A673 (cell line): ENCODE results near the gene ENTPD6. TPM values are rescaled to one million over a fixed set of nuclear protein-coding genes. Genes with fewer than 3 reads are reported as not detected.

Source experiments
- BruUV-seq: library from RNA; stranded (reverse); fragments of 400-500 nt; replicated peaks from 2 replicates; lab custom pipeline; 2021; lab: Mats Ljungman, UMichigan
- CTCF ChIA-PET: fragments of 300-600 bp; sonication (Branson Sonifier 250); formaldehyde crosslinking; loops from one replicate; lab custom pipeline; 2022; ENCODE audit warnings: antibody characterized with exemption; lab: Charles Lee
- POLR2A ChIA-PET: fragments of 300-600 bp; sonication (Branson Sonifier 250); formaldehyde crosslinking; loops from one replicate; lab custom pipeline; 2022; ENCODE audit warnings: antibody characterized with exemption; ENCODE audit not compliant: low non-redundant PET; lab: Charles Lee
- DNase-seq: peaks from one replicate; pipeline ENCODE4 v3.0.0-alpha.2; 2015; ENCODE audit warnings: low spot score
- H3K27ac ChIP-seq: fragments of 200-600 bp; sonication (generic); 2 replicates; pipeline ENCODE4 v1.5.1; 2016; ENCODE audit warnings: mixed run types, low read depth, mild to moderate bottlenecking, mixed read lengths, antibody characterized with exemption, low read length; ENCODE audit not compliant: poor library complexity, severe bottlenecking
- H3K27me3 ChIP-seq: fragments of 200-600 bp; sonication (generic); replicated peaks from 2 replicates; pipeline ENCODE4 v1.6.1; 2017; ENCODE audit warnings: mixed run types, low read depth, mild to moderate bottlenecking, mixed read lengths, antibody characterized with exemption, low read length; ENCODE audit not compliant: insufficient read depth, poor library complexity
- H3K36me3 ChIP-seq: fragments of 200-600 bp; sonication (generic); 2 replicates; pipeline ENCODE4 v1.6.1; 2016; ENCODE audit warnings: mixed run types, mild to moderate bottlenecking, mixed read lengths, antibody characterized with exemption, low read length; ENCODE audit not compliant: insufficient read depth, poor library complexity, severe bottlenecking
- H3K4me1 ChIP-seq: fragments of 200-600 bp; sonication (generic); 2 replicates; pipeline ENCODE4 v1.6.1; 2017; ENCODE audit warnings: mixed run types, mild to moderate bottlenecking, mixed read lengths, antibody characterized with exemption, low read length; ENCODE audit not compliant: insufficient read depth, poor library complexity, severe bottlenecking
- H3K4me3 ChIP-seq: fragments of 200-600 bp; sonication (generic); 2 replicates; pipeline ENCODE4 v1.5.1; 2016; ENCODE audit warnings: low read depth, mixed run types, mild to moderate bottlenecking, mixed read lengths, low read length; ENCODE audit not compliant: poor library complexity, severe bottlenecking
- H3K9me3 ChIP-seq: fragments of 200-600 bp; sonication (generic); 2 replicates; pipeline ENCODE4 v1.6.1; 2016; ENCODE audit warnings: mixed run types, low read depth, mild to moderate bottlenecking, mixed read lengths, antibody characterized with exemption, low read length; ENCODE audit not compliant: poor library complexity, severe bottlenecking
- CTCF ChIP-seq: fragments of 300-800, 200-600 bp; sonication (generic); conservative IDR thresholded peaks from 2 replicates; pipeline ENCODE4 v1.5.1; 2017; ENCODE audit warnings: low read depth, mild to moderate bottlenecking, antibody characterized with exemption, low read length, moderate library complexity, mixed read lengths
- EZH2 ChIP-seq: fragments of 200-600 bp; sonication (generic); IDR thresholded peaks from 2 replicates; pipeline ENCODE4 v1.6.1; 2017; ENCODE audit warnings: borderline replicate concordance, low read depth, mild to moderate bottlenecking, mixed read lengths, antibody characterized with exemption, low read length; ENCODE audit not compliant: poor library complexity, severe bottlenecking
- intact Hi-C: fragments of 100-400 bp; cut with micrococcal nuclease; formaldehyde crosslinking; loops from one replicate; pipeline ENCODE4 v1.10.0; 2022; ENCODE audit not compliant: unreplicated experiment
- total RNA-seq: library from RNA; stranded (reverse); gene quantifications from 2 replicates; pipeline ENCODE4 v1.2.3, GENCODE V29; 2021

The ENTPD6 gene
- total RNA-seq, 1 experiment from 2014 or later, result 50.2 TPM

- Histone ChIP-seq H3K4me1 (peaks cover 9% of the 10 kb centered on the region), H3K4me3 (peak overlapping the region; percentile 94), H3K9me3 (no peaks in the 10 kb centered on the region), H3K36me3 (no peaks in the 10 kb centered on the region), H3K27ac (no peak overlapping the region), H3K27me3 (no peaks in the 10 kb centered on the region)
- BruUV-seq, result no TSS peak
- POLR2A ChIA-PET, result interaction anchor here (0.6 kb wide), 1 partner anchor 1890 kb away, joined by 4 read pairs; no protein-coding TSS in a partner anchor
- DNase-seq, result peak; percentile 27
- CTCF ChIA-PET, result interaction anchor here (1.2 kb wide), 1 partner anchor 24 kb away, joined by 3 read pairs; no protein-coding TSS in a partner anchor
- intact Hi-C loops, result loop anchor here (5.0 kb wide), 1 partner anchor 170 kb away; no protein-coding TSS in a partner anchor
- no peak for TF ChIP-seq CTCF
- TF ChIP-seq EZH2, result no peak
These were observed 52.0 kb downstream of the ENTPD6 start for GRCh38 chr20:25247518-25247955.

- no peaks in the 10 kb centered on the region for H3K27me3 ChIP-seq
- TF ChIP-seq EZH2 (no peak), CTCF (no peak)
- no peaks in the 10 kb centered on the region for H3K36me3 ChIP-seq
- H3K4me3 ChIP-seq, result peak within 1 kb of the TSS; percentile 94
- peak within 1 kb of the TSS; percentile 71 for H3K27ac ChIP-seq
- no peaks in the 10 kb centered on the region for H3K9me3 ChIP-seq
- DNase-seq, result peak; percentile 87
- peaks cover 9% of the 10 kb centered on the region for H3K4me1 ChIP-seq
- POLR2A ChIA-PET, result interaction anchor here (0.6 kb wide), 2 partner anchors 49 to 1890 kb away, joined by 3 to 4 read pairs; no protein-coding TSS in a partner anchor
- intact Hi-C loops, result loop anchor here (5.0 kb wide), 1 partner anchor 171 kb away; no protein-coding TSS in a partner anchor
- no TSS peak for BruUV-seq
- CTCF ChIA-PET, result interaction anchor here (1.2 kb wide), 1 partner anchor 25 kb away, joined by 3 read pairs; no protein-coding TSS in a partner anchor
These were observed 52.7 kb downstream of the ENTPD6 start, which contains the start of gene PYGB for GRCh38 chr20:25247956-25248785. Gene PYGB, plus strand, starts transcription at chr20:25248085. Its CDS starts 94 bp downstream, at chr20:25248179.

- POLR2A ChIA-PET, result no interaction called here
- DNase-seq, result no peak
- TF ChIP-seq CTCF (no peak), EZH2 (no peak)
- CTCF ChIA-PET, result no interaction called here
- Histone ChIP-seq H3K4me3 (peak overlapping the region; percentile 94), H3K9me3 (no peaks in the 10 kb centered on the region), H3K27me3 (no peaks in the 10 kb centered on the region), H3K4me1 (peaks cover 9% of the 10 kb centered on the region), H3K27ac (peak overlapping the region; percentile 71), H3K36me3 (no peaks in the 10 kb centered on the region)
- BruUV-seq, result no TSS peak
- intact Hi-C loops, result loop anchor here (5.0 kb wide), 1 partner anchor 171 kb away; no protein-coding TSS in a partner anchor
These were observed 53.3 kb downstream of the ENTPD6 start for GRCh38 chr20:25248786-25249172.
